HCEC 1CT (cell line): ENCODE results near the gene TNFAIP3.

ENCODE experiments used
- DNase-seq: peaks from one replicate; pipeline ENCODE4 v3.0.0-alpha.2; 2017

The TNFAIP3 gene

DNA sequence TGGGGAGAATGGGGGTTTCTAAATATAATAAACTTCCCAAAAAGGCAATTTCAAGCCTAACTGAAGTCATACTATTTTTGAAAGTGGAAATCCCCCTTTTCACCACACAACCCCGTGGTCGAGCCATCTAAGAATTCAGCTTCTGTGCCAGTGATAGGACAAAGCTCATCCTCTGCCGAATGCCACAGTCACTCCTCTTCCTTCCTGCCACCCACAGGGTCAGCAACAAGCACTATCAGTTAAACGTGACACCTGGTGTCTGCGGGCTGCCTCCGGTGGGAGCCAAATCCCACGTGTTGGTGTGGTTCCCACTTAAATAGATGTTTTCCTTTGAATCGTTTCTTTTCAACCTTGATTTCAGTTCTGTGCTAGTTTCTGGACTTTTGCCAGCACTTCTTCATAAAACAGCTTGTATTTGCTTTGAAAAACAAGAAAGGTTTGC, 60.7 kb downstream of the TNFAIP3 start:
- no peak for DNase-seq

DNA sequence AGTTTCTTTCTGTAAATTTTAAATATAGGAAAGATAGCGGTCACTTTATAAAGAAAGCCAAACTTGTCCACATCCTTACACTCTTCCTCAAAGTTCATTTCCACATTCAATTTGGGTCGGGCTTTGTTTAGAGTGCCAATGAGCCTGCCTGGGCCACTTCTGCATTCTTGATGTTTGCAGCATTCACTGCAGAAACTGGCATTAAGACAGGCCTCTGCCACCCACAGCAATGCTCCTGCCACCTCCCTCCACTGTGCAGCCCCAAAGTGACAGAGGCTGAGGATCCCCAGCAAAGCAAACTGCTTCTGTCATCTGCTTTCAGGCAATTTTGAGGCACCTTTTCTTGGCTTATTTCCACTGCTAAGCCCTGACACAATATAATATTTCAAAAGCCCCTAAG, 61.2 kb downstream of the TNFAIP3 start:
- DNase-seq = no peak

DNA sequence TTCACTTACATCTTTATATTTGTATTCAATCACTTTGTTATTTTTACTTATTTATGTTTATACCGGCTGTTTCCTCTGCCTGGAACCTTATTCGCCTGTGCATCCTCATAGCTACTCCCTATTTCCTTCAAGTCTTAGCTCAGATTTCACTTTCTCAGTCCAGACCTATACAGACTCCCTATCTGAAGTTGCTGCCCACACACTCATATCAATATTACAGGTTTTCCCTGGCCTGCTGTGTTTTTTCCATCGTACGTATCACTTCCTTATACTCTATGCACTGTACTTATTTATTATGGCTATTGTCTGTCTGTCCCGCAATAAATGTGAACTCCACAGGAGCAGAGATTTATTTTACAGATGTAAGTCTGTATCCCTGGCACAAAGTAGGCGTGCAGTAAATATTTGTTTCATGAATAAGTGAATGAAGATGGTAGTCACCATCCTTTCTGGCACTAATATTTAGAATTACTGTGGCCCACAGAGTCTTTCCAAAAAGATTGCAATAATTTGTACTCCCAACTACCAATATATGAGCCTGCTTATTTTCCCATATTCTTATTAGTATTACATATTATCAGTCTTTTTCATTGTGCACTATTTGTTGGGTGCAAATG, 64.9 kb downstream of the TNFAIP3 start:
- no peak for DNase-seq
